H1 (cell line): ENCODE data around the gene MRPS10.

Source experiments
- JUN ChIP-seq: IDR thresholded peaks from 2 replicates; pipeline ENCODE4 v1.6.1; 2011; ENCODE audit warnings: low read depth, mild to moderate bottlenecking, improper control_type of control experiment, low read length
- RXRA ChIP-seq: IDR thresholded peaks from 2 replicates; pipeline ENCODE4 v1.6.1; 2011; ENCODE audit warnings: low read depth, mild to moderate bottlenecking, low read length, moderate library complexity; ENCODE audit not compliant: insufficient read depth

DNA sequence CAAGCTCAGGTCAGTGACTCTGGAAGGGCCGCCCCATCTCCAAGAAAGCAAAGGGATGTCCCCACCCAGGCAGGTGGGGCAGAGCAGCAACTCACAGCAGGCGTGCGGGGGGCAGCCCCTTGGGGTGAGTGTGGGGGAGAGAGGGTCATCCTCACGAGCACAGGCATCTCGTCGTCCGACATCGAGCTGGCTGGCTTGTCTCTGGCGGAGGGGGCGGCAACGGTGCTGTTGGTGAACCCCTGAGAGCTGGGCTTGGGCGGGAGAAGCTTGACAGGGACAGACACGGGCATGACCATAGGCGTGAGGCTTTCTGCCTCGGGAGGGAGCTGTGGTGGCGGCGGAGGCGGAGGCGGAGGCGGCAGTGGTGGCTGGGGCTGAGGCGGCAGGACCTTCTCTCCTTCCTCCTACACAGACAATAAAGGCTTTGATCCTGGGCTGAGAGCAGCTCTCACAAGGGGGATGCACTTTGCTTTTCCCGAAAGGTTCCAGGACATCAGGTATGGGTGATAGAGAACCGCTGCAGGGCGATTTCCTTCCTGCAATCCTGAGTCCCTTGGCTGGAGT, 45.6 kb upstream of the MRPS10 start:
- TF ChIP-seq RXRA (no peak), JUN (no peak)
